ENCODE measurements around the gene PSPN.
"Not testable (repeated sequence)": the region's sequence is repeated elsewhere in the genome, so short reads cannot be mapped to it uniquely, and the experiment has no call there.

The PSPN gene

DNA sequence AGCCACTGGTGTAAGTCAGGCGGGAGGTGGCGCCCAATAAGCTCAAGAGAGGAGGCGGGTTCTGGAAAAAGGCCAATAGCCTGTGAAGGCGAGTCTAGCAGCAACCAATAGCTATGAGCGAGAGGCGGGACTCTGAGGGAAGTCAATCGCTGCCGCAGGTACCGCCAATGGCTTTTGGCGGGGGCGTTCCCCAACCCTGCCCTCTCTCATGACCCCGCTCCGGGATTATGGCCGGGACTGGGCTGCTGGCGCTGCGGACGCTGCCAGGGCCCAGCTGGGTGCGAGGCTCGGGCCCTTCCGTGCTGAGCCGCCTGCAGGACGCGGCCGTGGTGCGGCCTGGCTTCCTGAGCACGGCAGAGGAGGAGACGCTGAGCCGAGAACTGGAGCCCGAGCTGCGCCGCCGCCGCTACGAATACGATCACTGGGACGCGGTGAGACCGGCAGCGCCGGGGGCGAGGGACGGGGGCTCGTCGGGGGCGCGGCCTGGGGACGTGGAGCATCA is 3.1 kb downstream of the PSPN start, which contains the start of gene ALKBH7:
TSS of gene ALKBH7 (plus strand) at position 201 of the 502 bp plus-strand sequence. CDS start at position 228, 27 bp downstream.
- no peak for TF ChIP-seq ZNF274 (IDR thresholded peaks at IDR 0.05; ENCODE audit: low read depth, low read length)
- peak within 1 kb of the TSS; percentile 77 for H3K4me3 ChIP-seq (ENCODE audit: low read length)

GRCh38 chr19:6364353-6364752 is 11.4 kb downstream of the PSPN start:
- no peak overlapping the region for H3K4me3 ChIP-seq (ENCODE audit: low read length)
- no peak for TF ChIP-seq ZNF274 (IDR thresholded peaks at IDR 0.05; ENCODE audit: low read depth, low read length)

GRCh38 chr19:6362351-6362801 is 13.4 kb downstream of the PSPN start:
- no peak for TF ChIP-seq ZNF274 (IDR thresholded peaks at IDR 0.05; ENCODE audit: low read depth, low read length)
- peak overlapping the region; percentile 82 for H3K4me3 ChIP-seq (ENCODE audit: low read length)

- peak overlapping the region; percentile 82 for H3K4me3 ChIP-seq (ENCODE audit: low read length)
- TF ChIP-seq ZNF274 (IDR thresholded peaks at IDR 0.05; ENCODE audit: low read depth, low read length): no peak
Measured at GRCh38 chr19:6362027-6362350, 13.7 kb downstream of the PSPN start.

GRCh38 chr19:6360857-6361216 is 14.9 kb downstream of the PSPN start:
- H3K4me3 ChIP-seq (ENCODE audit: low read length): peak overlapping the region; percentile 41; the same call in 1 of the 2 replicates

DNA sequence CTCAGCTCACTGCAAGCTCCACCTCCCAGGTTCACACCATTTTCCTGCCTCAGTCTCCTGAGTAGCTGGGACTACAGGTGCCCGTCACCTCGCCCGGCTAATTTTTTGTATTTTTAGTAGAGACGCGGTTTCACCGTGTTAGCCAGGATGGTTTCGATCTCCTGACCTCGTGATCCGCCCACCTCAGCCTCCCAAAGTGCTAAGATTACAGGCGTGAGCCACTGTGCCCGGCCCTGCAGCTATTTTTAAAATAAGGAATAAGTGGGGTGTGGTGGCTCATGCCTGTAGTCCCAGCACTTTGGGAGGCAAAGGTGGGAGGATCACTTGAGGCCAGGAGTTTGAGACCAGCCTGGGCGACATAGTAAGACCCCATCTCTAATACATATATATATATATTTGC is 15.3 kb downstream of the PSPN start:
- H3K4me3 ChIP-seq (ENCODE audit: low read length): not testable (repeated sequence)

DNA sequence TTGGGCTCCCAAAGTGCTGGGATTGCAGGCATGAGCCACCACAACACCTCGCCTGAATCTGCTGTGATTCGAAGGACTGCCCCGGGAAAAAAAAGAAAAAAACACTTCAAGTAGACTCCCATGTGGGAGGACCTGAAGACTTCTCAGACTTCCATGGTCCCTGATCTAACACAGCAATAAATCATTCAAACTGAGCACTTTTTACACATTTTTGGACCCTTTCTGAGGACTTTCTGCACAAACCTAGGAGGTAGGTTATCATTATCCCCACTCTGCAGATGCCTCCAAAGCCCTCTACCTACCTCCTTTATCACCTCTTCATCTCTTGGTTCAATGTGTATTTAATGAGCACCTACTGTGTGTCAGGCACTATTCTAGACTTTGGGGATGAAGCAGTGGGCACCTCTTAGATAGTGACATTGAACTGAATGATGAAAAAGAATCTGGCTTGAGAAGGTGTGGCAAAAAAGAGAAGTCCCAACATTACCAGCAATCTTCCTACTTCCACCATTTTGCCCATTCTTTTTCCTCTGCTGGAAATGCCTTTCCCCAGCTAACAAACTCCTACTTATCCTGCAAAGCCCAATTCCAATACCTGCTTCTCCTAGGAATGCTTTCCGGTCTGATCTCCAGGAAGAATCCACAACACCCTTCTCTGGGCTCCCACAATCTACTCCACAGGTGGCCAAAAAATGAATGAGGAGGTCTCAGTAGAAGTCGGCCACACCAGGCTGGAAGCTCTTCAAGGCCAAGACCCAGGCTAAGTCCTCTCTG is 16.0 kb downstream of the PSPN start:
- no peak for TF ChIP-seq ZNF274 (IDR thresholded peaks at IDR 0.05; ENCODE audit: low read depth, low read length)

DNA sequence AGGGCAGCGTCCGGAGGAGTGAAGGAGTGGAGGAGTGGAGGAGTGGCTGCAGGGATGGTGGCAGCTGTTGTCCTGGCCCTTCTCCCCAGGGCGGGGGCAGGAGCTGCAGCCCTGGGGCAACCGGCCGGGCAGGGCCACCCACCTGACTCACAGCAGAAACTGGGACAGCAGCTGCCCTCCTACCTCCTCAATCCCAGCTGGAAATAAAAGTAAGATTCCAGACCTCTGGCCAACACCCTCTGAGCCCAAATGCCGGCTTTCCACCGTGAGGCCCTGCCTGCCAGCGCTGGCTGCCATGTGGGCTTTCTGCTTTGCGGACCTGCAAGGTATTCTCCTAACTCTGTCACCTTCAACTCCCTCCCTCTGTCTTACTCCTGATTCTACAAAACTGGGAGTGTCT is 17.7 kb downstream of the PSPN start:
- no peak overlapping the region for H3K4me3 ChIP-seq (ENCODE audit: low read length)
- TF ChIP-seq ZNF274 (IDR thresholded peaks at IDR 0.05; ENCODE audit: low read depth, low read length): no peak

More for the DNA sequence above, 16.0 kb downstream of the PSPN start:
- no peak overlapping the region for H3K4me3 ChIP-seq (ENCODE audit: low read length)

GRCh38 chr19:6357174-6357573 is 18.6 kb downstream of the PSPN start:
- H3K4me3 ChIP-seq (ENCODE audit: low read length): no peak overlapping the region
- TF ChIP-seq ZNF274 (IDR thresholded peaks at IDR 0.05; ENCODE audit: low read depth, low read length): no peak

- H3K4me3 ChIP-seq (ENCODE audit: low read length): not testable (repeated sequence)
Measured at GRCh38 chr19:6355321-6356040, 20.3 kb downstream of the PSPN start.

DNA sequence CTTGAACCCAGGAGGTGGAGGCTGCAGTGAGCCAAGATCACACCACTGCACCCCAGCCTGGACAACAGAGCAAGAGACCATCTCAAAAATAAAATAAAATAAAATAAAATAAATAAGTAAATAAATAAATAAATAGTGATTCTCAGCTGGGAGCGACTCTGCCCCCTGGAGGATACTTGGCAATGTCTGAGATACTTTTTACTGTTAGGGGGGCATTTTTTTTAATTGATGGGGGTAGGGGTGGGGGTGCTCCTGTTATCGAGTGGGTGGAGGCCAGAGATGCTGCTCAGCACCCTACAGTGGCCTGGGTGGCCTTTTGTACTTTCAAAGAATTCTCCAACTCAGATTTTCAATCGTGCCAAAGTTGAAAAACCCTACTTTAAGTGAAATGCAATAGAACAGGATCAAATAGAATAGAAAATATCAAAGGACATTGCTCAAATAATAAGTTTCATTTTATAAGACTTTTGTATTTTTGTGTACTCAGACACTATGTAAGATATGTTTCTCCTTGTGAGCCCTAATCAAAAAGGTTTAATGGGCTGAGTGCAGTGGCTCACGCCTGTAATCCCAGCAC is 21.5 kb downstream of the PSPN start:
- TF ChIP-seq ZNF274 (IDR thresholded peaks at IDR 0.05; ENCODE audit: low read depth, low read length): no peak
- no peak overlapping the region for H3K4me3 ChIP-seq (ENCODE audit: low read length)

DNA sequence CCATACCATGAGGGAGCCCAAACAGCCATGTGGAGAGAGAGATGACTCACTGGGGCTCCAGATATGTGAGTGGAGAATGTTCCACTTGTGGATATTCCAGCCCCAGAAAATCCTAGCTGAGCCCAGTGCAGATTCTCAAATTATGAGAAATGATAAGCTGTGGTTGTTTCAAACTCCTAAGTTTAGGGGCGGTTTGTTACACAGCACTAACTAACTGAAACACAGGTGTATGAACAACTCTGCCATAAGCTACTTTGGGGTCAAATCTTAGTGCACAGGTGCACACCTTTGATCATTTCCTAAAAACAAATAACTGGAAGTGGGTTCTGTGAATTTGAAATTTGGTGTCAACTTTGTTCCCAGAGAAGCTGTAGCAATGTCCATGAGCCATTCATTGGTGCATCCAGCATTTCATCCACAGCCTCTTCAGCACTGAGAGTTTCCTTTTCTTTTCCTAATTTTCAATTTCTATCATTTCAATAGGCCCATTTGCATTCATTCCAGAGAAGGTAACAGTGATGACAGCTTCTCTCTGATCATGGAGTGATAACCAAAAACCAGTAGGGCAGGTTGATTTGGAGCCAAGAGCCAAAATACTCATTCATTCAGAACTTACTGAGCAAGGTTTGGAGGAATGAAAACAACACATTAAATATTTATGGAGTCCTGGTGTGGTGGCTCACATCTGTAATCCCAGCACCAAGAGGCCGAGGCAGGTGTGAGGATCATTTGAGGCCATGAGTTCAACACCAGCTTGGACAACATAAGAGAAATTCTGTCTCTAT is 23.2 kb downstream of the PSPN start:
- no peak for TF ChIP-seq ZNF274 (IDR thresholded peaks at IDR 0.05; ENCODE audit: low read depth, low read length)
- no peak overlapping the region for H3K4me3 ChIP-seq (ENCODE audit: low read length)

DNA sequence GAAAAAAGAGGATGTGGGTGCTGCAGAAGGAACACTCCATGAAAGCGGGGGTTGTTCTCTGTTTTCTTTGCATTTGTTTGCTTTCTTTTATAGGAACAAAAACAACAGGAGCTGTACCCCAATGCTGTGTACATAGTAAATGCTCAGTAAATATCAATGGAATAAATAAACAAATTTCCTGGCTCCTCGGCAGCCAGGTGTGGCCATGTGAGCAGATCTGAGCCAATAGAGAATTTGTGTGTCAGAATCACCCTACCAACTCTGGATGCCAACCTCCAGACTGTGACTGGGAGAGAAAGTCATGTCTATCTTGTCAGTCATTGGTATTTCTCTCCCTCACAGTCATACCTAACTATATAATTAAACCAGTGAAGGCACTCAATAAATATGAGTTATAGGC is 25.0 kb downstream of the PSPN start:
- H3K4me3 ChIP-seq (ENCODE audit: low read length): no peak overlapping the region
- TF ChIP-seq ZNF274 (IDR thresholded peaks at IDR 0.05; ENCODE audit: low read depth, low read length): no peak

- H3K4me3 ChIP-seq (ENCODE audit: low read length): not testable (repeated sequence)
Measured at GRCh38 chr19:6349271-6349670, 26.5 kb downstream of the PSPN start.

All from GM08714 (cell line).